D341Med (cell line): Measurements from ENCODE around the gene ZNF292.
"Not testable (repeated sequence)": the region's sequence is repeated elsewhere in the genome, so short reads cannot be mapped to it uniquely, and the experiment has no call there.

Experiments used
- DNase-seq: peaks from one replicate; pipeline ENCODE4 v3.0.0; 2012; ENCODE audit warnings: low spot score

The ZNF292 gene

DNA sequence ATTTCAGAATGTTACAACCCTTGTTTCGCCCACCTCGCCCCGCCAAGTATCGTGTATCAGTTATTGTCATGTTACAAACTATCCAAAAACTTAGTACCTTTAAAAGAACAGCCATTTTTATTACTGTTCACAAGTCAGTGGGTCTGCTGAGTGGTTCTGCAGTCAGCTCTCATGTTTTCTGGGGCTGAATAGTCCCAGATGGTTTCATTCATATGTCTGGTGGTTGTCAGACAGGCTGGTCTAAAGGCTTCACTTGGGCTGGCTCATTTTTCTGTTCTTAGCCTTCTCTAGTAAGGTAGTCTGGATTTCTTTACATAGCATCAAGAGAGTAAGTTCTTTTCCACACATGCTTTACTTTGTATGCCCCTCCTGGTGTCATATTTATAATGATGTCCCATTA is 8.6 kb downstream of the ZNF292 start:
- DNase-seq, result no peak

DNA sequence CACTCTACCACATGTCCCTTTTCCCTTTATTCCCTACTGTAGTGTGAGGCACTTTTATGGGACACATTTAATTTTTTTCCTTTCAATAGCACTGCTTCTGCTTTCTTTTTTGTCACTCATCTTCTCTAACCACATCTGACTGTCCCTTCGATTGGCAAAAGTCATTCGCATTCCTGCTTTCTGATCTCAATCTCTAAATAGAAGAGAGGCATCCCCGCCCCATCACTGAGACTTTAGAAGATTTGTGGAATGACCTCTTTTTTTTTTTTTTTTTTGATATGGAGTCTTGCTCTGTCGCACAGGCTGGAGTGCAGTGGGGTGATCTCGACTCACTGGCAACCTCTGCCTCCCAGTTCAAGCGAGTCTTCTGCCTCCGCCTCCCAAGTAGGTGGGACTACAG is 9.1 kb downstream of the ZNF292 start:
- no peak for DNase-seq

DNA sequence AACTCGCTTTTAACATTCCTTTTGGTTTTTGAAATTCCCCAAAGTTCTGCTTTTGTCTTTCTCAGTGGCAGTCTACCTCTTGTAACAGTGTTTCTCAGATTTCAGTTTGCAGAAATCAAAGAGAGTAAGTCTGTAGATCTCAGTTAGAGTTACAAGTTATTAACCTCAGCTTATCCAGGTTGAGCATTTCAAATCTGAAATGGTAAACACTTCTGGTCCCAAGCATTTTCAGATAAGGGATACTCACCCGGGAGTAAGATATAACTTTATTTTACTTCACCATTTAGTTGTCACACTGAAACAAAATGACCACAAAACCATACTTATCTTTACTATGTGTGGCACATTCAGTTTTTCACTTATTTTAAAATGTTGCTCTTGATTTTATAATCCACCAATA is 9.8 kb downstream of the ZNF292 start:
- no peak for DNase-seq

DNA sequence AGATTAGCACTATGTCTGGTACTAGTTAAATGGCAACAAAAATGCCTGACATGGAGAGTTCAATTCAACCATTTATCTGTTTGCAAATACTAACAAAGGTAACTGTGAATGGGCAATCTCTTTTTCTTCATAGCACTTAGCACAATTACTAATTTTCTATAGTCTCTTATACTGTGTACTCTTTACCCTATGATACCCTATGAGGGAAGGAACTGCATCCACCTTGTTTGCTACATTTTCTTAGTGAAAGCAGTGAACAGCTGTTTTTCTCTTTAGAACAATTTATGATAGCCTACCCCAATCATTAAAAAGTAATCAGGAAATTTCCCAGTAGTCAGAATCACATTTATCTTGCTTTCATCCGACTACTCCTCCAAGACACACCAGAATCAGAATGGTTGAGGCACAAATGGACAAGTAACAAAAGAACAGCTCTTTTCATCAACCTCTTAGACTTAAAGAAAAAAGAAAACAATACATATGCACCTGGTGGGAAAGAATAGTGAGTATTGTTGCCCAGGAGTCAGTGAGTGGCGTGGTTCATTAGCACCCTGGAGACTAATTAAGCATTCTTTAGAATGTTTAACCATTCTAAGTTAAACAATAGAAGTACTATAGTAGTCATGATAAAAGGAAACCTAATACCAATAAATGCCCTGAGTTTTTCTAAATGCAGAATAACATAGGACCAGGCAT is 16.7 kb downstream of the ZNF292 start:
- DNase-seq, result no peak

DNA sequence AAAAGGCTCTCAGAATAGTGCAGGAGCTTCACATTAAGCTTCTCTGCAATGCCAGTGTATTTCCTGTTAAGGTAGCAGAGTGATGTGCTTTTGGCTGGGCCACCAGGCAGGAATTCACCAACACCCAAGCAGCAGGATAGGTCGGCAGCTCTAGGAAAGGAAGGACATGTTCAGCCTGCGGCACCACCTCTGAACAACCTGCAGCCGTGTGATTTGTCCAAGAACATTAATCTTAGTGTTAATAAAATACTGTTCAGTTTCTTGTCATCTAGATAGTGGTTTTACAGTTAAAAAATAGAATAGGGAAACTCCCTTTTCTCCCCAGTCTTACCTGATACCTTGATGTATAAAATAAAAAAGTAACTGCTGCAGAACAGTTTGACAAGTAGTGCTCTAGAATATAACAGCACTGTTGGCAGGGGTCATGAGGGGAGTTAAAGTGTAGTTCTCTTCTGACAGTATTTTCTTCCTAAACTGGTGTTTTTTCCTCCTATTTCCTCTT is 18.8 kb downstream of the ZNF292 start:
- no peak for DNase-seq

DNA sequence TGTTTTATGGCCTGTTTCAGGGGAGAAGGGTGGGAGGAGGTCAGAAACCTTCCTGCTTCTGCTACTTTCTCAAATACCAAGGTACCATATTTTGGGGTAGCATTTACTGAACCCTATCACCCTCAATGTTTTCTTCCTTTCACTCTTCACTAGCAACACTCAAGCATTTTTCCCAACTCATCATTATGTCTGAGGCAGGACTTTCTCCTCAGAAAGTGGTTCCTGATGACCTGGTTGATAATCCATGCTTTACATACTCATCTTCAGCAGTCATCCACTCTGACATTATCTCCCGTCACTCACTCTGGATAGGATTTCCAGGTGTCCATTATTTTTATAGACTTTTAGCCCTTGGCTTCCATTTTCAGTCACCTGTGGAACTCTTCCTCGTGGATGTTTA is 21.1 kb downstream of the ZNF292 start:
- DNase-seq, result no peak

DNA sequence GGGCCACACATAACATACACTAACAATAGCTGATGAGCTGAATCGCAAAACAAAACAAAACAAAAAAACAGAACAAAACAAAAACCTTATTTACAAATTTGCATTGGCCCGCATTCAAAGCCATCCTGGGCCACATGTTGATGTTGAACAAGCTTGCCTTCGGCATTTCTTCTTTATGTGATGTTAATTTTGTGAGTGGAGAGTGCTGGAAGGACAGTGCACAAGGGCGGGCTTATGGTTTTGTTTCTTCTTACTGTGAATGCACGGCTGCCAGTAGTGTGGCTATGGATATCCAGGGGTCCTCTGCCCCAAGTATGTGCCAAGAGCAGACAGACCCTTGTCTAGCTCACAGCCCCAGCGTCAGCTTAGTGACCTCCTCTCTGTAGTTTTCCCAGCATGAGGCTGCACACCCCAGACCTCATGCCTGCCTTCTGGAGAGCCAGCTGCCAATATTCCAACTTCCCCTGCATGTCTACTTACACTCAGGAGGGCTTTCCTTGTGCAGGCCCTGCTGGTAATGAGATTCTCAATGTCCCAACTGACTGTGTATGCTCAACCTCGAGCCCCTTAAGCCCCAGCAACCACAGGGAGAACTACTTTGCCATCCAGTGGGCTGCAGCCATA is 24.9 kb downstream of the ZNF292 start:
- peak; percentile 16 for DNase-seq

DNA sequence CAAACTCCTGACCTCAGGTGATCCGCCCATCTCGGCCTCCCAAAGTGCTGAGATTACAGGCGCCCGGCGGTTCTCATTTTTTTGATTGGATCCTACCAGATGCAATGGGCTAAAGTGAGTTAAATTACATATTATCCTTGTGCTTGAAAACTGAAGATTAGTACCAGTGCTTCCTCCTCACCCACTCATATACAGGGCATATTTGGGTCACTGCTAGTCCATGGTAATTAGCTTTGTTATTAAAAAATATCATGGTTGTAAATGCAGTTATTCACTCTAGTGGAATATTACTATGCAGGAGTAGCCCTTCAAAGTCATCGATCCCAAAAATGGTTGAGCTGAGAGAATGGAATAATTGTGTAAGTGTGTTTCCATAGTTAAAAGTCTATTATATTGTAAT is 26.5 kb downstream of the ZNF292 start:
- DNase-seq, result no peak

DNA sequence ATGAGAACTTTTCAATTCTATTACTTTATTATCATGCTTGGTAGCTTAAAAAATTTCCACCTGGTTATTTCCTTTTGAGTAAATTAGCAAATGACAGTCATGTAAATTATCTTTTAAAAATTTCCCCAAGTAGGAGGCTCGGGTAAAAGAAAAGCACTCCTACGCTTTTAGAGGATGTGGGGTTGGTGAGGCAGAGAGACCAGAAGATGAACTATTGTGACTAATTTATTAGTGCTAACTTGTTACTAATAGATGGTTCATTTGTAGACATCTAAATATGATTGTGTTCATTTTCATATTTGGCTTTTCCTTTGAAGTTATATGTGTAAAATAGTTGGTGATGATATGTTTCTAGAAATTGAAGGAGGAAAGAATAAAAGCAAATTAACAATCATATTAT is 27.0 kb downstream of the ZNF292 start:
- no peak for DNase-seq

DNA sequence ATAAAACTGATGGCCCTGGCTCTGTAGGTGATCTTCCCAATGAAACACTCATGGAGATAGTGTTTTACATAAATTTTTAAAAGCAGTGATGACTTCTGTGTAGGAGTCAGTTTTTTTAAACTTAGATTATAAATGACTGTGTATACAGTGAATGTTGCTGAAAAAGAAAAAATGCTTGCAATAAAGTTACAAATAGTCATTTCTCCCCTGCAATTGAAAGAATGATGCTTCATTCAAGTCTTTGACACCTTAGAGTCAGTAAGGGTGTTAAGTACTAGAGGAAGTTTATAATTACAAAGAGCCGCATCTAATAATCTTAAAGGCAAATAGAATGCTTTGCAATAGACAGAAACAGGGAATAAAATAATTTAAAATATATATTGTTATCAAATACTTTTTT is 27.6 kb downstream of the ZNF292 start:
- DNase-seq, result no peak

DNA sequence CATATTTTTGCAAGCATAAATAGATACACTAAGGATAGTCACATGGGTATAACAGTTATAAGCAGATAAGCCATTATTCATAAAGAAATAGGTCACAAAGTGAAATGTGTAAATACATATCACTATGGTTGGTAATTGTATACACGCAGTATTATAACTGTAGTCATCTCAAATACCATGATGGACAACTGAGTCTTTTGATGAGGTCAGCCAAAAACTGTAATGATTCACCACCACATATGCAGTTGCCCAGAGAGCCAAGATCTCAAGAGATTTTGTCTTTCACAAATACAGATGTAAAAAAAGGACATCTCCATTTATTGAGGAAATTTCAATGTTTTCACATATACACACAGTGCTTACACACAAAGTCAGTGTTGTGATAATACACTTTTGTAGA is 28.3 kb downstream of the ZNF292 start:
- DNase-seq, result no peak

DNA sequence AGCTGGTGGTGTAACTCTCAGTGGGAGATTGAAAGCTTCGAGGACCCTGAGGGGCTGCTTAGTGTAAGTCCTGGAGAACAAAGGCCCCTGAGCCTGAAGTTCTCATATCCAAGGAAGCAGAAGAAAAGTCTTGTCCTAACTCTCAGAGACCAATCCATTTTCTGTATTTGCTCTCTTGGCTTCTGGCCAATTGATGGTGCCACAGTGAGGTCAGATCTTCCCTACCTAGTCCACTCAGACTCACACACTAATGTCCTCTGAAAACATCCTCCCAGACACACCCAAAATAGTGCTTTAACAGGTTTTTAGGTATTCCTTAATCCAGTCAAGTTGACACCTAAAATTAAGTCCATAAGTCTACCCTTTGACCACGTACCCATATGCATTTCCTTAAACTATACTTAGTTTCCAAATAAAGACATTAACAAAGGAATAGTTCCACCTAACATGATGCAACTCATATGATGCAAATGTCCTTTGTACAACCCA is 29.4 kb downstream of the ZNF292 start:
- no peak for DNase-seq

DNA sequence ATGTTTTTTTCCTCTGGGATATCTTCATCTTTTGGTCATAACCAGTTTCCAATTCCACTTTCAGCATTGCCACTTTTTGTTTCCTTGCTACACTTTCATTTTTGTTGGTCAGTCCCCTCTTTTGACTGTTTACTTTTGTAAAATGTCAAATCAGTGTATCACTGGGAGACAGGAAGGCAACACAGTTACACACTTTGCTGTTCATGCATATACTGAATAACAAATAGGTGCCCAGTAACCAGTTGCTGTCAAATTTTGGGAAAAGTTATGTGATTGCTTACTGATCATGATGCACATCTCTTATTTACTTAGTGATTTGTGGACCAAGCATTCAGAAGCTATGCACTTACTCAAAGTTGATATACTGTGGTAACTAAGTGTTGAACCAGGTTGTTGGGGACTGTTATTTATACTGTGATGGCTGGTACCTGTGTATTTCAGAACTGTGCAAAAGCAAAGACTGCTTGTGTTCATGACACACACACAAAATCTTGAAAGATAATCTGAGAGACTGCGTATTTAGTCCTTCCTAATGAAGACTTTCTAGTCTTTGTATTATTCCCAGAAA is 41.0 kb downstream of the ZNF292 start:
- DNase-seq, result no peak

DNA sequence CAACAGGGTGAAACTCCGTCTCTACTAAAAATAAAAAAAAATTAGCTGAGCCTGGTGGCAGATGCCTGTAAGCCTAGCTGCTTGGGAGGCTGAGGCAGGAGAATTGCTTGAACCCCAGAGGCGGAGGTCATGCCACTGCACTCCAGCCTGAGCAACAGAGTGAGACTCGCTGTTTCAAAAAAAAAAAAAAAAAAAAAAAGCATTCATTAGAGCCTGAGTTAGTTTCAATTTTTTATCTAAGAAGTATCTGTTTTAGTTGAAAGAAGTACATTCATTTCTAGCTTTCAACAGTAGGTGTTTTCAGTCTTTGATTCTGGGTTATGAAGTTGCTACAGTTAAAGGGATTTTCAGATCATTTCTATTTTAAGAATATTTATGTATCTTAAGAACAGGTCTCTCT is 42.2 kb downstream of the ZNF292 start:
- DNase-seq, result no peak

DNA sequence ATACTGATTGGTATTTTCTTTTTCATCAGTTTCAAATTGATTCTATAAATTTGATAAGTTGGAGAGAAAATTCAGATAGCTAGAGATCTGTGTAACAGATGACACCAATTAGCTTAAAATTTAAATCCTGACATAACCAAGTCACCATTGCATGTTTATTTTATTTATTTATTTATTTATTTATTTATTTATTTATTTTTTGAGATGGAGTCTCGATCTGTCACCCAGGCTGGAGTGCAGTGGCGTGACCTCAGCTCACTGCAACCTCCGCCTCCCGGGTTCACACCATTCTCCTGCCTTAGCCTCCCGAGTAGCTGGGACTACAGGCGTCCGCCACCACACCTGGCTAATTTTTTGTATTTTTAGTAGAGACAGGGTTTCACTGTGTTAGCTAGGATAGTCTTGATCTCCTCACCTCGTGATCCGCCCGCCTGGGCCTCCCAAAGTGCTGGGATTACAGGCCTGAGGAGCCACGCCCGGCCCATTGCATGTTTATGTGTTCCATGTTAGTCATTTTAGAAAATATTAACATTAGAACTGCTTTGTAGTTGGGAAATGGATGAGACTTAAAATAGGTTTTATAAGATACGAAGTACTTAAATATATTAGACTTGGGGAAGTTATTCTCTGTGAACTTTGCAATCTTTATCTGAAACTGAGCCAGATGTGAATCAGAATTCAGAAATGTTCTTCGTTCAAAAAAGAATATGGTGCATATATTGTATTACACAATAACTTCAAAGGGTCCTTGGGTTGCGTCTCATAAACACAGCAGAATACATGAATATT is 42.9 kb downstream of the ZNF292 start:
- DNase-seq, result not testable (repeated sequence)

DNA sequence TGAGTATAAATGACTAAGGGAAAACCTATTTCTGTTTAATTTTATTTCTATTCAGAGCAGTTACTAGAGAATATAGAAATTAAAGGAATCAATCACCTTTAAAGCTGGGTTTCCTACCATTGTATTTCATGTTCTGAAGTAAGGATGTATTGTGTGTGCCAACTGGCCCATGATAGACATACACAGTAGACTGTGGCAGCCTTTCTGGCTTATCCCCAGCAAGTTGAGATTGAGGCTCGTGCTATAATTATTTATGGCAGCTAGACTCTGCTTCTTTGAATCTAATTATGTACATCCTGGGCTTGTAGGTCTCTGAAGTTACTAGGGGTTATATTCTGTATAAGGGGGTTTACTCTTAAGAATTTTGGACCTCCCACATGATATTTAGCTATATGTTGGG is 44.4 kb downstream of the ZNF292 start:
- DNase-seq, result no peak

DNA sequence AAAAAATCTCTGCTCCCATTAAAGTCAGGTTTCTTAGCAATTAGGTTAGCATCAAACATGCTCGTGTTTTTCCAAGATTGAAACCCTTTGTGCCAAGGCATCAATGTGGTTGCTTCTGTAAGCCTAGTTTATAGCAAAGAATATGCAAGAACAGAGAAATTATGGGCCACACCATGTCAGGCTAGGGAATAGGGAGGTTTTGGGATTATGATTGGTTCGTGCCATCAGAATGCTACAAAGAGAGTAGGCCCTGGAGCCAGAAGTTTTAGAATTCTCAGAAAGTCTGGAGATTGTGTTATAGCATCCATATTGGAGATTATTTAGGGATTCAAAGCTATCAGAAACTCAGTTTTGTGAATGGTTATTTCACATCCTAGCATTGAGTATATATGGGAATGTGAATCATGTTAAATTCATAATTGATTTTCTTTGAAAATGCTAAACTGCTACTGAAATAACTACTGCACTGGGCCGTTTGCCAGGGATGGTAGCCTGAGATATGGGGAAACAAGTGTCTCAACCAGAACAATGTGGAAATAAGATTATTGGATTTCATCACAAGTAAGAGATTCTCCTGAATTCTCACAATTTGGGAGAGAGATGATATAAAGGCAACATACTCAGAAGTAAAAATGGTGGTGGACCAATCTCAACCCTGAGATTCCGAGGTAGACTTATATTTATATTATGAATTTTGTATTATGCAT is 45.3 kb downstream of the ZNF292 start:
- no peak for DNase-seq

DNA sequence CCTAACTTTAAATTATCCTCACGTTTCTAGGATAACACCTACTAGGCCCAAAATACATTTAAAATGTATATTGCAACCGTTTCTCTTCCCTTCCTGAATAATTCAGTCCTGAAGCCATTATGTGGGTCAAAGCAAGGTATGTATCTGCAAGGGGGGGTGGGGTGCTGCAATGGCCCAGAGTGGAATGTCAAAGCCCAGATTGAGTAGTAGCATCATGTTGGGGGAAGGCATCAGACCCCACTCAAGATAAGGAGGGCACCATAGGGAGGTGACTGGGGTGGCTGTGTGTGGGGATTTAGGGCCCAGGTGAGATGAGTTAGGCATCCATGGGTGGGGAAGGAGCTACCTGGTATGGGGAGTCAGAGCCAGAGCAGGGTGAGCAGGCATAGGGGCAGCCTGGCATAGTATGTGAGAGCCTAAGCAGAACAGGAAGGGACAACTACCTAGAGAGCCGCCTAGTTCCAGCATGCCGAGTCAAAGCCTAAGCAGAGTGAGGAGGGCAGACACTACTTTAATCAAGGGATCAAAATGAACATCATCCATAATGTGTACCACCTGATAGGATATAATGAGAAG is 48.2 kb downstream of the ZNF292 start:
- no peak for DNase-seq

DNA sequence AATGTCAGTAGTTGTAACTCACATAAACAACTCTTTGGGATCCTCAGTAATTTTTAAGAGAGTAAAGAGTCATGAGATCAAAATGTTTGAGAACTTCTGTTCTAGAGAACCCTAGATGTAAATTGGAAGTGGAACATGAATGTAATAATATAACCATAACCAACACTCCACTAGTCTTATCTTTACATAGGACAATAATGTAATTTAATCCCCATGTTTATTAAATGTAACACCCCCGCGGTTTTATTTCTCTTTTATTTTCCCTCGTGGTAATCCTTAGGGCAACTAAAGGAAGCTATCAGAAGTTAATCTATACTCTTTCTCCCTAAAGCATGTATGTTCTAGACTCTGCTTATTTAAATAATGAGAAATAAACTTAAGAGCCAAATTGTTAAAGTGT is 54.4 kb downstream of the ZNF292 start:
- DNase-seq, result no peak

DNA sequence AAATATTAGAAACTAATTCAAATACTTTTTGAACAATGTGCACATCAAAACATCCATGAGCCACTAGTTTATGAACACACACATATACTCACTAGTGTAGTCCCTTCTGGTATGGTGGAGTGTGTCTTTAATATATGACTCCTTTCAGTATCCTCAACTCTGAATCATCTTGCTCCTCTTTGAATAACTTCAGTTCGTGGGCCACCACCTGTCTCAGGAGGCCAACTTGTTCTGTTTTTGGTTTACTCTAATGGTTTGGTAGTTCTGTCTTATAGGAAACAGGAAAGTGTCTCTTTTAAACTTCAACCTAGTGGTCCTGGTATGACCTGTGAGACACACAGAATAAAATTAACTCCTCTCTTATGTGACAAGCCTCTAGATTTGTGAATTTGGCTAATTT is 55.6 kb downstream of the ZNF292 start:
- DNase-seq, result no peak

DNA sequence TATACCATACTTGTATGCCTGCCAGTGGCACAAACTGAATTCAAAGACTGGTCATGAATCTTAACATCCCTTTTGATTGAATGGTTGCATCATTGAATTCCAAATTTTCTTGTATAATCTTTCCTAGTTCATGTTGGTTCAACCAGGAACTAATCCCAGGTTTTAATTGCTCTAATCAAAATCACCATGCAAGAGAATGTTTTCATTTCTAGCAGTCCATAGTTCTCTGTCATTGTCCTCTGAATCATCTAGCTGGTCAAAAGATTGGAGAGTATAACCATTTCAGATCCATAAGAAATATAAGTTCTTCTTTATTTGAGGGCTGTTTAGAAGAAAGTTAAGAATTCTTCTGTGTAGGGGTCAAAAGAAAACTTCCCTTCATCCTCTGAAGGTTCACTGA is 57.2 kb downstream of the ZNF292 start:
- no peak for DNase-seq

DNA sequence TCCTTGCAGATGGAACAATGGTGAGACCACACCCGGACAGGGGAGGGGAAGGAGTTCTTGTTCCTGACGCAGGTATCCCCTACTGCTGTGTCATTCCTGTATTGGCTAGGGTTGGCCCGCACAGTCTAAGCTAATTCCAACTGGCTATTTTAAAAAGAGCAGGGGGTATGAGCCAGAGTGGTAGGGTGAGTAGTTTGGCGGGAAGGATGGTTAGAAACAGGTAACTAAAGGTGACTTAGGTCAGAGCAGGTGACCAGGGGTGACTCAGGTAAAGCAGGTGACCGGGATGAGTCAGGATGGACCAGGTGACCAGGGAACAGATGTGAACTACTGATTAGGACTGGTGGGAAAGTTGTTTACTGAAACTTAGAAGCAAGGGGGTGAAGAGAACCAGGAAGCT is 58.0 kb downstream of the ZNF292 start:
- no peak for DNase-seq
